ENCODE measurements around the gene ZWILCH.
"Not testable (repeated sequence)": the region's sequence is repeated elsewhere in the genome, so short reads cannot be mapped to it uniquely, and the experiment has no call there.

The ZWILCH gene

DNA sequence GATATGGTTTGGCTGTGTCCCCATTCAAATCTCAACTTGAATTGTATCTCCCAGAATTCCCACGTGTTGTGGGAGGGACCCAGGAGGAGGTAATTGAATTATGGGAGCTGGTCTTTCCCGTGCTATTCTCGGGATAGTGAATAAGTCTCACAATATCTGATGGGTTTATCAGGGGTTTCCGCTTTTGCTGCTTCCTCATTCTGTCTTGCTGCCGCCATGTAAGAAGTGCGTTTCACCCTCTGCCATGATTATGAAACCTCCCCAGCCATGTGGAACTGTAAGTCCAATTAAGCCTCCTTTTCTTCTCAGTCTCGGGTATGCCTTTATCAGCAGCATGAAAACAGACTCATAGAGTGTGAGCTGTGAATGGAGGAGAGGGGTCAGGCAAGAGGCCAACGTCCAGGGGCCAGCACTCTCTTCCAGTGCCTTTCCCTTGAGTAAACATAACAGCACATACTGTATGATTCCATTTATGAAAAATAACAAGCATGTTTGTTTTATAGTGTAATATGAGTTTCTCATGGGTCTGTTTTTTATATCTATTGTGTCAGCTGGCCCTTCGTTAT, 76.9 kb downstream of the ZWILCH start:
- no peak for DNase-seq (ENCODE audit: low read depth in 2 of 2)

DNA sequence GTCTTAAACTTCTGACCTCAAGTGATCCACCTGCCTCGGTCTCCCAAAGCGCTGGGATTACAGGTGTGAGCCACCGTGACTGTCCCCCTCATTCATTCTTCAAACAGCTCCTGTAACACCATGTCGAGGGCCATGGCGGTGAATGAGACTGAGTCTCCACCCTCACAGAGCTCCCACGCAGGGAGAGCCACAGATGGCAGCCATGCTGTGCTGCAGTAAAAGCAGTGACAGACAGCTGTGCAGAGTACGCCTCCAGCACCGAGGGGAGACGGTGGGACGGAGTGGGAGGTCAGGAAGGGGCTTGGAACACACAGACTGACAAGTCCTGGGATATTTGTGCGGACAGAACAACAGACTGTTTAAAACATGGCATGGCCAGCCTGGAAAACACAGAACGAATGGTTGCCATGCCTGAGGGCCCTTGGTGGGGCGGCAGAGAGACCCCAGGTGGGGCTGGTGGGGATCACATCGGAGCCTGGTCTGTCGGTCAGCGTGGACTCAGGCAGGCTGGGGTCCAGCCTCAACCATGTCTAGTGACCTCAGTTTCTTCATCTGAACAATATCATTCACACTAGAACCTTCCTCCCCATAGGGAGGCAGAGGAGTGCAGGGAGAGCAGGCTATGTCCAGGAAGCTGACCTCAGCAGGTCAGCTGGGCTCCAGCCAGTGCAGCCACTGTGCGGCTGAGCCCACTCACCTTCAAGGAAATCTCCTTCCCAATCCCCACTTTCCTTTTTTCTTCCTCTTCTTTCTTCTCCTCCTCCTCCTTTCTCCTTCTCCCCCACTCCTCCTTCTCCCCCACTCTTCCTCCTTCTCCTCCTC, 81.2 kb downstream of the ZWILCH start:
- DNase-seq (ENCODE audit: low read depth in 2 of 2): no peak

DNA sequence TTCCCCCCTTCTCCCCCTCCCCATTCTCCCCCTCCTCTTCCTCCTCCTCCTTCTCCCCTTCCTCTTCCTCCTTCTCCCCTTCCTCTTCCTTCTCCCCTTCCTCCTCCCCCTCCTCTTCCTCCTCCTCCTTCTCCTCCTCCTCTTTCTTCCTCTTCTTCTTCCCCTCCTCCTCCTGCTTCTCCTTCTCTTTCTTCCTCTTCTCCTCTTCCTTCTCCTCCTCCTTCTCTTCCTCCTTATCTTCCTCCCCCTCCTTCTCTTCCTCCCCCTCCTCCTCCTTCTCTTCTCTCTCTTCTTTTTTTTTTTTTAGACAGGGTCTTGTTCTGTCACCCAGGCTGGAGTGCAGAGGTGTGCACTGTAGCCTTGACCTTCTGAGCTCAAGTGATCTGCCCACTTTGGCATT, 81.9 kb downstream of the ZWILCH start:
- DNase-seq (ENCODE audit: low read depth in 2 of 2): no peak

DNA sequence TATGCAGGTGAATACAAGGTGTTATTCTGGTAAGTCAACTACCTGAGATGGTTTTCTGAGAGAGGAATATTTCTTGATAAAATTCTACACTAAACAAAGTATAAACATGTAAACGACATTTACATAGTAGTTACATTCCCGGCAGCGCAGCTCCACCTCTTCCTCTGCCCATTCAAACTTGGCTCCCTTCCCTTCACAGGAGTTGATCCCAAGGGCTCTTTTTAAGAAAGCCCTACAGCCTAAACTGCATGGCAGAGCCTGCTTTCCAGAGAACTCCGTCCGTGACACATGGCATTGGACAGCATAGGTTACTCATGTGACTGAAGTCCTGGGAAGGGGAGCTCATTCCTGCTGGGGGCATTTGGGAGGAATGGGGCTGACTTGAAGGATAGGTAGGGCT, 82.6 kb downstream of the ZWILCH start:
- no peak for DNase-seq (ENCODE audit: low read depth in 2 of 2)

DNA sequence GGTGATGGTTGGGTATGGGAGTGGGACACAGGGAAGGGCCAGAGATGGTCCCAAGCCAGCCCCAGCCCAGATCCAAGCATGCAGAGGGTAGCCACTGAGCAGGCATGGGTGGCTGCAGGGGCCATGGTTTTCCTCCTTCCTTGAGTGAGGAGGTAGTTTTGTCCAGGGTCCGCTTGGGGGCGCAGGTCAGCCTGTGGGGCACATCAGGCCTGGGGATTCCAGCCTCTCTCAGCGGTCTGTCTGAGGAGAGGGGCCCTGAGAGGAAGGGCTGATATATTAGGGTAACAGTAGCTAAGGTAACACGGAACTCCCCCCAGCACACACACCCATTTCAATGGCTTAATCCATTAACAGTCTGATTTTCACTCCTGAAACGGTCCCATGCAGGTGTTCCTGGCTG, 83.4 kb downstream of the ZWILCH start:
- DNase-seq (ENCODE audit: low read depth in 2 of 2): no peak

DNA sequence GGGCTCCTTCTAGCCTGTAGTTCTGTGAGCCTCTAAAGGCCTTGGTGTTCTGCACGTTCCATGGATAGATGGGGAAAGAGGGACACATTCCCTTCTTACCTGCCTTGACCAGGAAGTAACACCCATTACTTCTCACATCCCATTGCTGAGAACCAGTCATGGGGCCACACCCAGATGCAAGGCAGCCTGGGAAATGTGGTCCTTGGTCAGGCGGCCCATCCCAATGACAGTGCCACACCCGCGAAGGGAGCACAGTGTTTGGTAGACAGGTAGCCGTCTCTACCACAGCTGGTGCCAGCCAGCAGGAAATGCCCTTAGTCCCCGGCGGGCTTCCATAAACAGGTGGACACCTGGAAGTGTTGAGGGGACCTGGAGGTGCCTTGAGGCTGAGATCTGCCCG, 83.8 kb downstream of the ZWILCH start:
- DNase-seq (ENCODE audit: low read depth in 2 of 2): no peak

DNA sequence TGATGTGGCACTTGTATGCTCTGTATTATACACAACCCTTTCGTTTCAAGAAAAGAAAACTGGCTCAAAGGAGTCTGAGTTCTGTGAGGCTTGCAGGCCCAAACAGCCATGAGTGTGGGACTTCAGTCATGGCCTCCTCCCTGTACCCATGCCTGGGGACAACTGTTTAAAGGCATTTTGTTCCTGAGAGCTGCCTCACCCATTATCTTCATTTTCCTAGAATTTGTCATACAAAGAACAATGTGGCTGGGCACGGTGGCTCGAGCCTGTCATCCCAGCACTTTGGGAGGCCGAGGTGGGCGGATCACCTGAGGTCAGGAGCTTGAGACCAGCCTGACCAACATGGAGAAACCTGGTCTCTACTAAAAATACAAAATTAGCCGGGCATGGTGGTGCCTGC, 84.3 kb downstream of the ZWILCH start:
- DNase-seq (ENCODE audit: low read depth in 2 of 2): not testable (repeated sequence)

DNA sequence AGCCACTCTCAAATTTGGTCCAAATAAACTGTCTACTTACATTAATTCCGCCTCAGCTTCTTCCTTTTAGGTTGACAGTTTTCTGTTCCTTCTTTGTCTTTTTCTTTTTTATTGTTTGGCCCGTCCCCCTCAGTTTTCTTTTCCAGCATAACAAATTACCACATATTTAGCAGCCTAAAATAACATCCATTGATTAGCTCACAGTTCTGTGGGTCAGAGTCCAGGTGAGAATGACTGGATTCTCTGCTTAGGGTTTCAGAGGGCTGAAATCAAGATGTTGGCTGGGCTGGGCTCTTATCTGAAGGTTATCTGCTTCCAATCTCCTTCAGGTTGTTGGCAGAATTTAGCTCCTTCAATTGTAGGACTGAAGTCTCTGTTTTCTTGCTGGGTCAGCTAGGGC, 85.3 kb downstream of the ZWILCH start:
- DNase-seq (ENCODE audit: low read depth in 2 of 2): no peak

DNA sequence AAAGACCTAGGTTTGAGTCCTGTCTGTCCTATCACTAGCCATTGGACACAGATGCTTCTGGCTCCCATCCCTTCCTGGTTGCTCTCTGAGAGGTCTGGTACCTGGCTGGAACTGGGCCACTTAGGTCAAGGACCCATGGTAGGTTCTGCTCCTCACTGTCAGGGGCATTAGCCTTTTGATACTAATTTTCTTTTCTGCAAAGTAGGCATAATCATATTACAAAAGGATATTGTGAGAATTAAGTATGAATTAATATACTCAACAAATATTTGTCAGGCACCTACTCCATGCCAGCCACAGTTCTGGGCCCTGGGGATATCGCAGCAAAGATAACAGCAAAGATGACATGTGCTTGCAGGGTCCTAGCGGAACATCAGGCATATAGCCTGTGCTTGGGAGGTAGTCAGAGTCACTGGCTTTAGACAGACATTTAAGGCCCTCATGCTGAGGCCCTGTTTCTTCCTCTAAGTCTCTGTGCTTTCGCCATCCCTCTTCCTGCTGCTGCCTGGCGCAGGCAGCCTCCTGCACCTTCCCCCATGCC, 86.3 kb downstream of the ZWILCH start:
- no peak for DNase-seq (ENCODE audit: low read depth in 2 of 2)

DNA sequence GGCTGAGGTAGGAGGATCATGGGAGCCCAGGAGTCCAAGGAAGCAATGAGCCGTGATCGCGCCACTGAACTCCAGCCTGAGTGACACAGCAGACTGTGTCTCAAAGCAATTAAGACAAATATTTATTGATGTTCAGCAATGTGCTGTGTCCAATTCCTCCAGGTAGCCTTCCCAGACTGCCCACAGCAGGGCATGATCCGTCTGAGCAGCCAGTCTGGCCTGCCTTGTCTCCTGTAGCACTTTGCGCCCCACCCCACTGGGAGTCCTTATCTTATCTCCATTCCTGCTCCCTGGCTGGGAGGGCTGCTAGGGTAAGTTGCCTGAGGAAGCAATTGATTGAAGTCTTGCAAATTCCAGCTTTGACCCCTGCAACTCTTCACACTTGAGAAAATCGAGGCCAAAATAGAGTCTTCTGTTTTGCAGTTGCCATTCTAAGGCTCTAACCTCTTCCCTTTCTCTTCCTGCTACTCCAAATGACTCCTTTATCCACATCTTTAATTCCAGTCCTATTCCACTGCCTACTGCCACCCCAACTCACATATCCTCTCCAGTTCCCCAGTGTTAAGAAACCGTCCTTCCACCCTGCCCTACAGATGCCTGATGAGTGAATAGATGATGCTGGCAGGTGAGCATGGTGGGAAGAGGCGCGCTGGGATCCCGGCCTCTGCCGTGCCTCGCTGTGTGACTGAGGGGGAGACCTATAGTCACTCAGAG, 87.5 kb downstream of the ZWILCH start:
- no peak for DNase-seq (ENCODE audit: low read depth in 2 of 2)

DNA sequence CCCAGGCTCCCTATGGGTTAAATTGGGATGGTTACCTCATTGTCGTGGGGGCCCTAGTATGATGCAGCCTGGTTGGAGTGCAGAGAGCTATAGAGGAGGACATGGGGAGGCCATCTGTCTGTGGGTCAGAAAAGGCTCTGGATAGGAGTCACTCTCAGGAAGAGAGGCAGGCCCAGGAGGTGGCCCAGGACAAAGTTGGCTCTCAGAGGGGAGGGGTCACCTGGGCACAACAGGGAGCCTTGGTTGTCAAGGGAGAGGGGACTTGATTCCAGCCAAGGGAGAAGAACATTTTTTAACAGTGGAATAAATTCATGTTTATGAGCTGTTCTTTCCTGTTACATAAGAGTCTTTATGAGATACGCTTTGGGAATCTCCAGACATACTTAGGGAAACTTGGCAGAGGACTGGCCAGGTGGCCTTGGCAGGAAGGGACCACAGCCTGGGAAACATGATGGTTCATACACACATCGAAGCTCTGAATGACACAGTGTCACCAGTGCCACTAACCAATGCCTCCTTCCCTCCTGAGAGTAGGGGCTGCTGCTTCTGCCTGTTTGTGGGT, 88.2 kb downstream of the ZWILCH start:
- DNase-seq (ENCODE audit: low read depth in 2 of 2): no peak

DNA sequence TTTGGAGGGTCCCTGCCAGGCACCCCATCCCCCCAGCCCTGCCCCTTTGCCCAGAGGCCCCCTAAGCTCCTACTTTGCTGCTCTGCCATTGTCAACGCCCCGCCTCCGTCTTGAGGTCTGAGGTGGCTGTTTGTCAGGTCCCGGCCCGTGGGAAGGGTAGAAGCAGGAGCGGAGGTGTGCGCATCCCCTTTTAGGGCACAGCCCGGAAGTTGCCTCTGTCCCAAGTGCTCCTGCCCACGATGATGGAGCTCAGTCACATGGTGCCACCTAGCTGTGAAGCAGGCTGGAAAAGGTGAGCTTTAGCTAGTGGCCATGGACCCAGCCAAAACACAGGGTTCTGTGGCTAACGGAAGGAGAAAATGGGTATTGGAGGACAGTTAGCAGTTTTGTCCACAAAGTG, 89.2 kb downstream of the ZWILCH start:
- no peak for DNase-seq (ENCODE audit: low read depth in 2 of 2)

DNA sequence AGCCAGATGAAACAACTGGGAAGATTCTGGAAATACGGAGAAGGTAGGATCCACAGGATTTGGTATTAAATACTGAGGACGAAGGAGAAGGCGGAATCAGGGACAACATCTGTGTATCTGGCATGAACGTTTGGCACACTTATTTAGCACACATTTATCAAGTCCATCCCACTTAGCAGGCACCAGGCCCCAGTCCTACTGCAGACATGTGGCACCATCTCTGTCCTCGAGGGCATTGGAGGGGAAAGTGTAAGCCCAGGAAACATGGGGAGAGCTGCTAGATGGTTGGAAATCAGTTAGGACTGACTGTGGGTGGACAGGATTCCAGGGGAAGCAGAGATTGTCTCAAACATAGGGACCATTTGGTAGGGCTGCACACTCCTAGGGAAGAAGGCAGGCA, 89.7 kb downstream of the ZWILCH start:
- DNase-seq (ENCODE audit: low read depth in 2 of 2): no peak

DNA sequence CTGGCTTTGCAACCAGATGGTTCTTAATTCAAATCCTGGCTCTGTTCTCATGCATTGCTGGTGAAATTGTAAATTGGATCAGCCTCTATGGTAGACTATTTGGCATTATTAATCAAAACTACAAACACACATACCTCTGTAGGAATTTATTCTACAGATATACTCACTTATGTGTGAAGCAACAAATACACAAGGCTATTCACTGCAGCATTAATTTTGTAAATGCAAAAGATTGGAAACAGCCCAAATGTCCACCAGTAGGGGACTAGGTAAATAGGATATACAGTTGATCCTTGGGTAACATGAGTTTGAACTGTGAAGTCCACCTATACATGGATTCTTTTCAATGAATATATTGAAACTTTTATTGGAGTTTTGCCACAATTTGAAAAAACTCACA, 90.2 kb downstream of the ZWILCH start:
- DNase-seq (ENCODE audit: low read depth in 2 of 2): no peak

DNA sequence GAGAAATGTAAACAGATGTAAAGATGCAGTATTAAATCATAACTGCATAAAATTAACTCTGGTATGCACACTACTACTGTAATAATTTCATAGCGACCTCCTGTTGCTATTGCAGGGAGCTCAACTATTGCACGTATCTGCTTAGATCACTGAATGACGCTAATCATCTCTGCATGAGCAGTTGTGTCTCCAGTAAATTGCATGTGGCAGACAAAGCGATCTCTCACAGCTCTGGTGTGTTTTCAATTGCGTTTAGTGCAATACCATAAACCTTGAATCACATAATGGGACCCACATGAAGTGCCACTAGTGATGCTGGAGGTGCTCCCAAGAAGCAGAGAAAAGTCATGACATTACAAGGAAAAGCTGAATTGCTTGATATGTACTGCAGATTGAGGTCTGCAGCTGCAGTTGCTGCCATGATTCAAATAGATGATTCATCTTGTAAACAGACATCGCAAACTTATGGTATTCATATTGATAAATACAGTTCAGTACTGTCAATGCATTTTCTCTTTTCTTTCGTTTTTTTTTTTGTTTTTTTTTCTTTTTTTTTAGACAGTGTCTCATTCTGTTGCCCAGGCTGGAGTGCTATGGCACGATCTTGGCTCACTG, 90.9 kb downstream of the ZWILCH start:
- DNase-seq (ENCODE audit: low read depth in 2 of 2): no peak

DNA sequence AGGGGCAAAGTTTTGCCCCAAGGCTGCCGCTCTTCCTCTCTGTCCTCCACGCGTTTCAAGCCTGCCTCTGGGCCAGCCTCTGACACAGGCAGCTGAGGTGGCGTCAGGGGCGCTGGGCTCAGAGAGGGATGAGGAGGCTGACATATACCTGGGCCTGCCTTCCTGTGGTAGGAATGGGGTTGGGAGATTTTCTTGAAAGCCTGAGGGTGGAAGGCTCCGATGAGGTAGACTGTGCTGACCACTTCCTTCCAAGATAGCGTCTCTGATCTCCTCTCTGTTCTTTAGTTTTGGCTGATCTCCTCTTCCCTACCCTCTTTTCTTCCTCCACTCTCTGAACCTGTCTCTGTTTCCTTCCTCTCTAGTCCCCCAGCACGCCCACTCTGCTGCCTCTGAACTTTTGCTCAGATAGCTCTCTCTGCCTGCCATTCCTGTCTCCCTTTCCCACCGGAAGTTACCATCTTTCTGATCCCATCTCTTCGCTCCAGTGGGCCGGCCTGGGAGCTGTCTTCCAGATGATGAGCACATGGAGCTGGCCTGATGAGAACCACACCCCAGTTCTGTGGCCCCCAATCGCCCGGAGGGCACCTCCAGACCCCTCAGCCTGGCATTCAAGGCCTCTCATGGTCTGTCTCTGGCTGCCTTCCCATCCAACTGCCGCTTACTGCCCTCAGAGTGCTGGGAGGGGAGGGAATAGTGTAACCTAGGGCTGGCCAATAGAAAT, 93.1 kb downstream of the ZWILCH start:
- DNase-seq (ENCODE audit: low read depth in 2 of 2): no peak

All from stimulated activated CD4-positive, alpha-beta T cell treated with anti-CD3 and anti-CD28 coated beads, Interleukin-4, amount 100 ng/mL, for 48 hours (primary cell).